Bladder microvascular endothelial cell (primary cell): ENCODE measurements around the gene MLYCD. TPM values are rescaled to one million over a fixed set of nuclear protein-coding genes. Genes with fewer than 3 reads are reported as not detected.

ENCODE experiments used
- total RNA-seq: library from RNA; depleted of rRNA; stranded (reverse); fragments of >200 nt; gene quantifications from 2 replicates; pipeline ENCODE4 v1.2.3, GENCODE V29; 2014

MLYCD gene
- total RNA-seq = 1.6 and 4.2 TPM in 2 replicates

DNA sequence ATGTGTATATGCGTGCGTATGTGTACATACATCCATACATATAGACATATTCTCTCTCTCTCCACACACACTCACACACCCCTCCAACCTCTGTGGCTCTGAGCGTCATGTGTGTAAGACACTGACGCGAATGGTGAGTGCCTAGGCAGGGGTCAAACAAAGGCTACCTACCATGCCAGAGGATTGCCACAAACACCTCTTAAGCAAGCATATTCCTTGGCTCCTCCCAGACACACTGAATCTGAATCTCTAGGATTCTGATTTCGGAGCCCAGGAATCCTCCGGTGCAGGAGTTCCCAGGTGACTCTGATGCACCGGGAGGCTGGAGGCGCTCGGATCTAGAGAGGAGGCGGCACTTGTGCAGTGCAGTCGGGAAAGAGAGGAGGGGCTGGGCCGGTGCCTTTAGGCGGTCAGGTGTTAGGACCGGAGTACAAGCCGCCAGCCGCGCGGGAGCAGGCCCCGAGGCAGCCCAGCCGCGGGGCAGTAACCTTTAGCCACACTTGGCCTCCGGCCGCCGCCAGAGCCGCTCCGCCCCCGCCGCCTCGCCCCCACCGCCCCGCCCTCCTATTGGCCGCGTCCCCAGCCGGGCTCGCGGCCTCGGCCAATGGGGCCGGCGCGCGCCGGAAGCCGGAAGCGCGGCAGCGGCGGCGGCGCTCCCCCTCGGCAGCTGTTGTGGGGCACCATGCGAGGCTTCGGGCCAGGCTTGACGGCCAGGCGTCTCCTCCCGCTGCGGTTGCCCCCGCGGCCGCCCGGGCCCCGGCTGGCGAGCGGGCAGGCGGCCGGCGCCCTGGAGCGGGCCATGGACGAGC lies at the start of gene MLYCD:
Gene MLYCD, plus strand, starts transcription at position 653 of the 809 bp plus-strand sequence. Its CDS starts 30 bp downstream, at position 683.

DNA sequence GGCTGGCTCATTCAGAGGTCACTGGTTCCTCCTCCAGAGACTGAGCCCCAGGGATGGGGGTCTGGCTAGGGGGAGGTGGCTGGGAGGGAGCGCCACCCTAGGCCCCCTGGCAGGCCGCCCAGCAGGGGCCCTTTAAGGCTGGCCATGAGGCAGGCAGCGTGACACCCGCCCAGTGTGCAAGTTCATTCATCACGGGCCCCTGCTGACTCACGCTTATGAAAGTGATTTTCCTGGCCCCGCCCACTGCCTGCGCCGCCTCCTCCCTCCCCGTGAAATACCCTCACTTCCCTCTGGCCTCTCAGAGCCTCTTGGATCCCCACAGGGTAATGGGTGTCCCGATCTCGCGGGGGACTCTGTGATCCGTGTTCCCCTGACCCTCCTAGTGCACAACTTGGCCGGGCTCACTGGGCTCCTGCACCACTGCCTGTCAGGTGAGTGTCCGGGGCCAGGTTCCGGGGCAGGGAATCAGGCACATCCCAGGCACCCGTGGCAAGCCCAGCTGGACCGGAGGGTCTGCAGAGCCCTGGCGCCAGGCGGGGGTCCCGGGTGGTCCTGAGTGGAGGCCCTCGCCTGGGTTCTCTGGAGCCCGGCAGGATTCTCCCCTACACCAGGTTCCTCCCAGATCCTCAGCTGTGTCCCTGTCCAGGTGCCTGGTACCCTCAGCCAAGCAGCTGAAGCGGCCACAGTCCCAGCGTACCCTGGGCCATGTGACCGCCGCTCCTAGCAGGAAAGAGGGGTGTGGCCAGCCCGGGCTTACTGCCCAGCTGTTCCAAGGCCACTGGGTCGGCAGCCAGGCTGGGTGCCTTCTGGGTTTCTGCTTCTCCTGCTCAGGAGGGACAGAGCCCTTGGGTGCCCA lies 54.3 kb downstream of the MLYCD start, which contains the start of gene OSGIN1:
Gene OSGIN1, plus strand, starts transcription at position 301 of the 856 bp plus-strand sequence. CDS start 4,432 bp downstream, outside the sequence.

DNA sequence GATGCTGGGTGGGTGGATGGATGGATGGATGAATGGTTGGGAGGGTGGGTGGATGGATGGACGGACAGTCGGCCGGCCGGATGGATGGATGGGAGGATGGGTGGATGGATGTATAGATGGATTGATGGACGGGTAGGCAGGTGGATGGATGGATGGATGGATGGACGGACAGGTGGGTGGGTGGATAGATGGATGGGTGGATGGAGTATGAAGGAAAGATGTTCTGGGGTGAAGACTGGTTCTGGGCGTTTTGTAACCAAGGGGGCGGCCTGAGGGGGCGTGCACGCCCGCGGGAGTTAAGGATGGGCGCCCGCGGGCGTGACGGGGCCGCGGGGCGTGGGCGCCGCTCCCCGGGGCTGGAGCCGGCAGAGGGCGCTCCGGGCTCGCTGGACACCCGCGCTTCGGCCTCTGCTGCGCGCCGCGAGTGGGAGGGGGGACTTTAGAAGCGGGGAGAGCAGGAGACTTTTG lies 69.0 kb downstream of the MLYCD start, which contains the start of gene NECAB2:
Gene NECAB2, plus strand, starts transcription at position 407 of the 468 bp plus-strand sequence. CDS start 405 bp downstream, outside the sequence.

Other genes starting within 250 kb of the MLYCD start
- gene HSBP1, start 91.1 kb upstream of the MLYCD start, total RNA-seq = 116 and 172 TPM in 2 replicates
- 1.1 and 1.6 TPM in 2 replicates for gene OSGIN1, start 54.1 kb downstream of the MLYCD start, total RNA-seq
- gene NECAB2, start 69.1 kb downstream of the MLYCD start, total RNA-seq = not detected in 2 replicates
- gene SLC38A8, start 143.7 kb downstream of the MLYCD start, total RNA-seq = not detected in 2 replicates
- 65.1 and 124 TPM in 2 replicates for gene MBTPS1, start 217.8 kb downstream of the MLYCD start, total RNA-seq
- 16.0 and 35.7 TPM in 2 replicates for gene HSDL1, start 246.1 kb downstream of the MLYCD start, total RNA-seq
- gene DNAAF1, start 246.2 kb downstream of the MLYCD start, total RNA-seq = not detected in 2 replicates